ENCODE measurements around the gene PIK3R1.

PIK3R1 gene

DNA sequence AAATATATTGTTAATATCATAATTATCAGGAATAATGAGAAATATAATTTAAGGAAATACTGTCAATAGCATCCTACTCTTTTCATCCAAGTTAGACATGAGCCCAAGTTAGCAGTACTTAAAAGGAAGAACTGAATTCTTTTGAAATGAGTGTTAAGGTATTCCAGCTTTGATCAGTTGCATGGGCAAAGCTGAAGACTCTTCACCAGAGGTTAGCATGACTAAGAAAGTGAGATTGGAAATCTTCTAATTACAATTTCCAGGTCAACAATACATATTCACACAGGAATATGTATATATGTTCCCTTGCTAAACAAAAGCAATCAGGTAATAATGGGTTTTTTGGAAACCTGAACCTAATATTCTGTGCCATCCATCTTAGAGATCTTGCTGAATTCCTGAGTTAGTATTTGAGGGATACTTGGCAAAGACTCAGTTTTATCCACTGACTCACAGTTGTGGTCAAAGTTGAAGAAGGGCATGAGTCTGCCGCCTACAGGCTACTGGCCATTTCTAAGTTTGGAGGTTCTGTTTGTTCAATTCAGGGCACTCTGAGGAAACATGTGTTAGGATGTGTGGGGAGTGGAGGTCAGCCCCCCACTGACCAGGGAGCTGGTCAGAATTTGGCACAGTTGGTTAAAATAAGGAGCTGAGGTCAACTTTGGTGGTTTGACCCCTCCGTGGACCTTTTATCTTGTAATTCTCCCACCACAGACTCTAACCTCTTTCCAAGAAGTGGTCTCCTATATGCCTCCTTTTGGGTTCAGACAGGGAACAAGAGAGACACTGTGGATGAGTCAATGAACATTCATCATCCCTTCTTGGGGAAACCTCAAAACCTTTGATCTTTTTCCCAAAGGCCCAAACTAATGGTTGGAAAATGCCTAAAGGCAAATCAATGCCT lies 118.3 kb downstream of the PIK3R1 start:
- DNase-seq: no peak

- no peak for DNase-seq
Observed at GRCh38 chr5:68334553-68334886, 119.0 kb downstream of the PIK3R1 start.

DNA sequence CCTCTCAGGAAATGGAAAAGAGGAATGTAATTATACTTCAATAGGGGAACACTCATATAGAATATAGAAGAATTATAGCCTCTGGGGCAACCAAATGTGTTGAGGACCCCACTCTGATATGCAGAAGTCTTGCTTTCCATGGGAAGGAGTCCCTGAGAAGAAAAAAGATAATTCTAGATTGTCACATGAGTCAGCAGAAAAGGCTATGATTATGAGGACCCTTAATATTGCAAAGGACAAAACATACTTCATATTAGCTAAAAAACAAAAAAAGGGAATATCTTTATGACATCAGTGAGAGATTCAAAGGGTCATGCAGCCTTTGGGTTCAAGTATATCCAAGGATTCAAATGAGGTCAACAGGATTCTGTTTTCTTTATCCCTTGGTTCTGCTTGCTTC lies 119.5 kb downstream of the PIK3R1 start:
- DNase-seq: no peak

- no peak for DNase-seq
Observed at GRCh38 chr5:68336200-68336599, 120.6 kb downstream of the PIK3R1 start.

- no peak for DNase-seq
Observed at GRCh38 chr5:68337235-68337634, 121.7 kb downstream of the PIK3R1 start.

DNA sequence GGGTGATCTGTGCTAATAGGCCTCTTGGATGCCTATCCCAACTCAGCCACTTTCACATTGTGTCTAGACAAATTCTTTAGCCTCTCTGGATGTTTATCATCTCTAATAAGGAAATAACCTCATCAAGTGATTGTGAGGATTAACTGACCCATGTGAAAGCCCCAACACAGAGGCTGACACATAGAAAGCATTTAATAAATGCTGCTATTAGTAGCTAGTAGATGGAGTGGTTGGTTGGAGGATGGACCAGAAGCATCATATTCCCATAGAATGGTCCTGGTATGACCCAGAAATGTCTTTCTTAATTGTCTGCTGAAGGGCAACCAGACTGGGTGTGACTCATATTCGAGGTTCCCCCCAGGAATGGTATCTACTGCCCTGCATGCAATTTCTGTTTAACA lies 124.4 kb downstream of the PIK3R1 start:
- DNase-seq: no peak

DNA sequence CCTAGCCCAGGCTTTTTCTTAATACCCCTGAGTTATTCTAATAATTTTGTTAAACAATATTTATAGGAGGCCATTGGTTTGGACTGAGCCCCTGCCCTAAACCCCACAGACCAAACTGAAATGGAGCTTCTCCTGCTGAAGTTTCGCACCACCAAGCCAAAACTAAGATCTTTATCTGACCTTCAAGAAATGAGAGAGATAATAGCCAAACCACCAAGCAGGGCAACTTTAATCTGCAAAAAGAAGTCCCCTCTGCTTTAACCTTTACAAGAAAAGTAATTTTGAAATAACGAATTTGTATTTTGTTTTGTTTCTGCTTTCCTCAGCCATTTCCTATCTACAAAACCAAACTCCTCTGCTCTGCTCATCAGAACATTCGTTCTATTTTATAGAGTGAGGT lies 125.5 kb downstream of the PIK3R1 start:
- DNase-seq: peak; percentile 56

GRCh38 chr5:68342693-68343092 lies 127.1 kb downstream of the PIK3R1 start:
- DNase-seq: no peak

DNA sequence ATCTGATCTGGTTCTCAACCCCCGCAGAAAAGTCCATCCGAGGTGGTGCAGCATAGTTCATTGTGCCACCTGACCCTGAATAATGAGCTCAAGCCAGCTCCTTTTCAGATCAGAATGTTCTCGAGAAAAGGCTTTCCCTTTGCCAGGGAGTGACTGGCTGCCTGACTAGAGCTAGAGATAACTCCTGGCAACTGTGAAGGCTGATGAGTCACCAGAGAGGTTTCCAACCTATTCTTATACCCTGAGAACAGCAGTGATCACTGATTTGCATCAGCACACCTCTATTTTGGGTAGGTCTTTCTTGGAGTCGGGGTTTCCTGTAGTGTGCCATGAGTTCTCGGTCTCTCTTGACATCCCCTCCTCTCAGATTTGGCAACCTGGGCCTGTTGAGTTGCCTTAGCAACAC lies 127.9 kb downstream of the PIK3R1 start:
- DNase-seq: peak; percentile 77

GRCh38 chr5:68344447-68345111 lies 129.0 kb downstream of the PIK3R1 start:
- DNase-seq: peak; percentile 93

DNA sequence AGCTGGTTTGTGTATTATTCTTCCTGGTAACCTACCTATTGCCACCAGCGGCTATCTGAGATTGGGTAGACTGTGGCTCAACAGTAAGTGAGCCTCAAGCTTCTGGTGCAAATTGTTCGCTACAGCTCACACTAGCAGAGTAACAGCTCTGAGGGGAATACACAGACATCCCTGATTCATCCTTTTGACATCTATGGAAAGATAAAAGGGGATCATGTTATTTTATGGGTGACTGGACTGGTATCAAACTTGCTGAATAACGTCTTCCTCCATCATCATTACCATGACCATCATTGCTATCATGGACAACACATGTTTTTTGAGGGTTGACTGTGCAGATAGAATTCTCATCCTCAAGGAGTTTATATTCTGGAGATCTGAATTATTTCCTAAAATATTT lies 129.6 kb downstream of the PIK3R1 start:
- DNase-seq: no peak

- peak; percentile 47 for DNase-seq
Observed at GRCh38 chr5:68345582-68345981, 130.0 kb downstream of the PIK3R1 start.

GRCh38 chr5:68347536-68347935 lies 132.0 kb downstream of the PIK3R1 start:
- peak; percentile 56 for DNase-seq

- no peak for DNase-seq
Observed at GRCh38 chr5:68348447-68349222, 133.1 kb downstream of the PIK3R1 start.

DNA sequence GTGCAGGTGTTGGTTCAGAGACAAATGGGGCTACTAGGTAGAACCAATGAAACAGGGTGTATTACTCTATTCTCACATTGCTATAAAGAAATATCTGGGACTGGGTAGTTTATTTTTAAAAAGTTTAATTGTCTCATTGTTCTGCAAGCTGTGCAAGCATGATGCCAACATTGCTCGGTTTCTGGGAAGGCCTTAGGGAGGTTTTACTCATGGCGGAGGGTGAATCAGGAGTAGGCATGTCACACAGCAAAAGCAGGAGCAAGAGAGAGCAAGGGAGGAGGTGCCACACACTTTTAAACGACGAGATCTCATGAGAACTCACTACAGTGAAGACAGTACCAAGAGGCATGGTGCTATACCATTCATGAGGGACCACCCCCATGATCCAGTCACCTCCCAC lies 134.6 kb downstream of the PIK3R1 start:
- DNase-seq: no peak
